Stimulated activated CD8-positive, alpha-beta memory T cell treated with anti-CD3 and anti-CD28 coated beads, Interleukin-12 subunit alpha, Interleukin-12 subunit beta, amount 100 ng/mL, for 24 hours (primary cell): ENCODE results near the gene JAKMIP1.
"Not testable (repeated sequence)": the region's sequence is repeated elsewhere in the genome, so short reads cannot be mapped to it uniquely, and the experiment has no call there.

ENCODE experiments used
- DNase-seq: peaks from one replicate; pipeline ENCODE4 v3.0.0-alpha.2; 2020; ENCODE audit errors: extremely low read depth

JAKMIP1 gene

GRCh38 chr4:6229095-6229494, 28.7 kb upstream of the JAKMIP1 start:
- no peak for DNase-seq

- no peak for DNase-seq
These were observed 28.1 kb upstream of the JAKMIP1 start for GRCh38 chr4:6228158-6229067.

GRCh38 chr4:6227412-6228157, 27.2 kb upstream of the JAKMIP1 start:
- DNase-seq: no peak

GRCh38 chr4:6226506-6226905, 26.2 kb upstream of the JAKMIP1 start:
- DNase-seq: no peak

- no peak for DNase-seq
These were observed 25.1 kb upstream of the JAKMIP1 start for GRCh38 chr4:6225469-6225868.

- no peak for DNase-seq
These were observed 24.4 kb upstream of the JAKMIP1 start for GRCh38 chr4:6224735-6225134.

GRCh38 chr4:6222761-6223292, 22.5 kb upstream of the JAKMIP1 start:
- DNase-seq: no peak

GRCh38 chr4:6221851-6222760, 21.8 kb upstream of the JAKMIP1 start:
- no peak for DNase-seq

- DNase-seq: no peak
These were observed 21.0 kb upstream of the JAKMIP1 start for GRCh38 chr4:6221301-6221850.

GRCh38 chr4:6217716-6218381, 17.5 kb upstream of the JAKMIP1 start:
- no peak for DNase-seq

- no peak for DNase-seq
These were observed 16.2 kb upstream of the JAKMIP1 start for GRCh38 chr4:6216588-6216987.

GRCh38 chr4:6209921-6210320, 9.6 kb upstream of the JAKMIP1 start:
- no peak for DNase-seq

- DNase-seq: not testable (repeated sequence)
These were observed 8.9 kb upstream of the JAKMIP1 start for GRCh38 chr4:6209291-6209690.

GRCh38 chr4:6208416-6208815, 8.1 kb upstream of the JAKMIP1 start:
- no peak for DNase-seq

- no peak for DNase-seq
These were observed 7.3 kb upstream of the JAKMIP1 start for GRCh38 chr4:6207602-6208001.

GRCh38 chr4:6206771-6207290, 6.5 kb upstream of the JAKMIP1 start:
- DNase-seq: no peak

- DNase-seq: no peak
These were observed 5.6 kb upstream of the JAKMIP1 start for GRCh38 chr4:6205973-6206372.

- no peak for DNase-seq
These were observed 5.2 kb upstream of the JAKMIP1 start for GRCh38 chr4:6205567-6205931.

- no peak for DNase-seq
These were observed 4.7 kb upstream of the JAKMIP1 start for GRCh38 chr4:6204871-6205566.

GRCh38 chr4:6204098-6204497, 3.7 kb upstream of the JAKMIP1 start:
- no peak for DNase-seq
